Transverse colon (tissue), 4 donors: ENCODE results near the gene ADD1. TPM values are rescaled to one million over a fixed set of nuclear protein-coding genes. Genes with fewer than 3 reads are reported as not detected.
"Not testable (repeated sequence)": the region's sequence is repeated elsewhere in the genome, so short reads cannot be mapped to it uniquely, and the experiment has no call there.

Experiments used
- DNase-seq: peaks from one replicate; pipeline ENCODE4 v3.0.0-alpha.2; 2019
- H3K27ac ChIP-seq, 4 donors: fragments of 200-600 bp; sonication (generic); 2 replicates each; pipeline ENCODE4 v1.5.1; 2016 to 2018; ENCODE audit warnings: inconsistent platforms in 4 of 4
- H3K27me3 ChIP-seq: fragments of 200-600 bp; sonication (generic); 2 replicates; pipeline ENCODE4 v1.5.1; 2017; ENCODE audit warnings: inconsistent platforms
- H3K36me3 ChIP-seq, 4 donors: fragments of 200-600 bp; sonication (generic); 2 replicates each; pipeline ENCODE4 v1.5.1; 2017 to 2019; ENCODE audit warnings: inconsistent platforms in 4 of 4
- H3K4me1 ChIP-seq, 4 donors: fragments of 200-600 bp; sonication (generic); 2 replicates each; pipeline ENCODE4 v1.5.1; 2017 to 2020; ENCODE audit warnings: inconsistent platforms in 4 of 4
- H3K4me3 ChIP-seq, 4 donors: fragments of 200-600 bp; sonication (generic); 1 replicate in 1 of 4; 2 replicates in 3 of 4; pipeline versions ENCODE4 v1.5.1 to v1.6.1; 2017 to 2019; ENCODE audit warnings: inconsistent platforms in 4 of 4
- H3K9me3 ChIP-seq, 2 donors: fragments of 200-600 bp; sonication (generic); 2 replicates each; pipeline ENCODE4 v1.5.1; 2017 to 2019; ENCODE audit warnings: inconsistent platforms in 2 of 2
- EP300 ChIP-seq: sonication (generic); formaldehyde crosslinking; IDR thresholded peaks from one replicate; pipeline ENCODE4 v1.6.1; 2017; ENCODE audit warnings: antibody characterized with exemption, low read depth
- POLR2A ChIP-seq: fragments of 450-650 bp; IDR thresholded peaks from one replicate; pipeline ENCODE4 v1.6.1; 2016; ENCODE audit warnings: antibody characterized with exemption, mild to moderate bottlenecking, moderate library complexity
- POLR2AphosphoS5 ChIP-seq, 3 donors: sonication (generic); formaldehyde crosslinking; IDR thresholded peaks; one replicate each; pipeline ENCODE4 v1.6.1; 2016; ENCODE audit warnings: antibody characterized with exemption in 3 of 3
- WGBS, 2 donors: methylation state at CpG; one replicate each; pipeline ENCODE4 v1.1.5; 2018; ENCODE audit warnings: low coverage in 1 of 2; 5-methylcytosine and 5-hydroxymethylcytosine counted together
- in situ Hi-C, 4 donors: fragments of 200-750 bp; cut with MboI; loops; one replicate each; pipeline versions ENCODE4 v1.15.0 to v1.15.1; 2017; ENCODE audit warnings: low sequenced_read_pairs in 3 of 4, low pct_ligation_motif_present in 1 of 4, low pct_unique_long_range_greater_than_20kb in 1 of 4
- intact Hi-C: fragments of 100-400 bp; cut with DNase I; formaldehyde crosslinking; loops from one replicate; pipeline ENCODE4 v1.15.1; 2023; ENCODE audit warnings: low total_unique reads
- total RNA-seq, 4 donors: library from RNA; depleted of rRNA; stranded (reverse); fragments of >200 nt; gene quantifications; one replicate each; pipeline ENCODE4 v1.1.0, GENCODE V29; 2016
- TF ChIP-seq, protein P1 (sequence below), 5 experiments: fragments of 200-600 bp in 3 of 5; fragments of 450-650 bp in 2 of 5; sonication (generic) in 3 of 5; IDR thresholded peaks; 1 replicate in 2 of 5; 2 replicates in 3 of 5; pipeline ENCODE4 v1.5.1; 2016 to 2017; ENCODE audit warnings: antibody characterized with exemption in 5 of 5, inconsistent platforms in 3 of 5, mild to moderate bottlenecking in 2 of 5, moderate library complexity in 1 of 5

ADD1 gene
- total RNA-seq, 4 donors from 2014 or later, result 218 to 392 (median 299) TPM

DNA sequence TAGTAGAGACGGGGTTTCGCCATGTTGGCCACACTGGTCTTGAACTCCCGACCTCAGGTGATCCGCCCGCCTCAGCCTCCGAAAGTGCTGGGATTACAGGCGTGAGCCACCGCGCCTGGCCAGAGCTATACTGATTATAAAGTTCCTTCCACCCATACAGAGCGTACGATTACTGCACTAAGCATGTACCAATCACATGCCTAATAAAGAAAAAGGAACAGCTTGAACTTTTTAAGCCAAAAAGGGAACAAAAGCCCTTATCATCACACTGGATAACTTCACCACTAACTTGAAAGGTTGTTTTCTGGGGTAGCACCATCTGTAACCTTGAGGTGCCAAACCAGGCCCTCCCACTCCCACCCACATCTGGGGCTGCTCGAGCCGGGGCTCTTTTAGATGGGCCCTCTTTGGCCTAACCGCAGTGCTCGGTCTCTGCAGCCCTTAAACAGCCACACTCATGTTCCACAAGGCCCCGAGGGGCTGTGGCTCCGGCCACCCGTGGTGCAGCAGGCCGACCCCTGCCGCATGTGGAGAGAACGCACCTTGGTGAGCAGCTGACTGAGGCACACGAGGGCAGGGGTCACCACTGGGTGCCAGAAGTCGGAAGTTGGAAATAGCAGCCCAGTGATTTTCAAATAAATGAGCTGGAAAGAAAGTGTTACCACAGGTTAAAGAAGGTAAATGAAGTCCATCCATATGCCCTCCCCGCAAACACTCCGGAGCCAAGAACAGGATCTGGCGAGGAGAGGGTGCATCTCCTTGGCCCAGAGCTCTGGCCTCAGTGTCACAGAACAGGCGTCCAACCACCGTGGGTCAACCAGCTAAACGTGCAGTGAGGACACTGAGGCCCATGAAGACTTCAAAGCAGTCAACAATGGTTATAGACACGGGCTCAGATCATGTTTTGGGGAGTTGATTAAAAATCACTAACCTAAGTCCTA is 101.2 kb downstream of the ADD1 start:
- intact Hi-C loops, result no loop called here

DNA sequence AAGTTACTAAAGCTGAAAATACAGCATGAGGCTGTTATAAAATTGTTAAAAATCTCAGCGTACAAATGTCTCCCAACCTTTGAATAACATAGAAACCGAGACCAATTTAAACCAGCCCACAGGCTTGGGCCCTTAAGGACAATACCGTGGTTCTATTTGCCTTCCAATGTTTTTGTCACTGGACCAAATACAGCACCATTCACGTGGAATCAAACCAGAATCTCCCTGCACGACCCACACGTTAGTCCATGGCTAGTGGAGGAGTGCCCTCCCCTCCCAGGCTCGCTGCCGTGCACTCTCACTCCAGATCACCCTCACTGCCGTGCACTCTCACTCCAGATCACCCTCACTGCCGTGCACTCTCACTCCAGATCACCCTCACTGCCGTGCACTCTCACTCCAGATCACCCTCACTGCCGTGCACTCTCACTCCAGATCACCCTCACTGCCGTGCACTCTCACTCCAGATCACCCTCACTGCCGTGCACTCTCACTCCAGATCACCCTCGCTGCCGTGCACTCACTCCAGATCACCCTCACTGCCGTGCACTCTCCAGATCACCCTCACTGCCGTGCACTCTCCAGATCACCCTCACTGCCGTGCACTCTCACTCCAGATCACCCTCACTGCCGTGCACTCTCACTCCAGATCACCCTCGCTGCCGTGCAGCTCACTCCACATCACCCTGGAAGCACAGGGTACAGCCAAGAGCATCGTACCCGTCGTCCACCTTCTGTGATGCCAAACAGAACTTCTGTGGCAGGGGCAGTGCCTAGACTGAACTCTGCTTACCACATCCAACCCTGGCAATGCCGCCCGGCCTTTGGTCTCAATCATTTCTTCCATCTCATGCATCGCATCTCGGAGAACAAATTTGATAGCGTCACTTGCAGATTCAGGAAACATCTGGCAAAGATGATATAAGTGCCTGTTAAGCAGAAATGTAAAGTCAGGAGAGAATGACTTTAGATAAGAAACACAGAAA is 102.3 kb downstream of the ADD1 start:
- in situ Hi-C loops, result loop anchor here in 3 of 4 donors (10.0 to 25.0 kb wide), 2 partner anchors 181 to 184 kb away; partner anchors contain the start of gene TNIP2 (in 2 of the 3)
- H3K4me3 ChIP-seq, DNase-seq, intact Hi-C loops, H3K9me3 ChIP-seq, H3K27me3 ChIP-seq, H3K27ac ChIP-seq: not testable (repeated sequence)
- Histone ChIP-seq H3K4me1 (peaks cover 4 to 12% (median 11%) of the 10 kb centered on the region in 4 donors), H3K36me3 (peaks cover 0 to 39% (median 18%) of the 10 kb centered on the region in 4 donors)
- WGBS, 2 donors, result 87 to 90% methylated on average over 6 to 27 of the region's 30 CpGs

More for the DNA sequence above, 101.2 kb downstream of the ADD1 start:
- H3K27me3 ChIP-seq, result no peaks in the 10 kb centered on the region
- no peaks in the 10 kb centered on the region for H3K9me3 ChIP-seq
- 88 to 94% methylated on average over 10 to 30 of the region's 30 CpGs for WGBS, 2 donors
- peaks cover 4 to 12% (median 11%) of the 10 kb centered on the region in 4 donors for H3K4me1 ChIP-seq
- DNase-seq, result no peak
- H3K36me3 ChIP-seq, result peaks cover 0 to 34% (median 15%) of the 10 kb centered on the region in 4 donors
- in situ Hi-C loops, result loop anchor here in 3 of 4 donors (10.0 to 25.0 kb wide), 2 partner anchors 180 to 183 kb away; partner anchors contain the start of gene TNIP2 (in 2 of the 3)
- H3K27ac ChIP-seq, result no peak overlapping the region
- TF ChIP-seq POLR2A, result no peak
- TF ChIP-seq, protein P1, sequence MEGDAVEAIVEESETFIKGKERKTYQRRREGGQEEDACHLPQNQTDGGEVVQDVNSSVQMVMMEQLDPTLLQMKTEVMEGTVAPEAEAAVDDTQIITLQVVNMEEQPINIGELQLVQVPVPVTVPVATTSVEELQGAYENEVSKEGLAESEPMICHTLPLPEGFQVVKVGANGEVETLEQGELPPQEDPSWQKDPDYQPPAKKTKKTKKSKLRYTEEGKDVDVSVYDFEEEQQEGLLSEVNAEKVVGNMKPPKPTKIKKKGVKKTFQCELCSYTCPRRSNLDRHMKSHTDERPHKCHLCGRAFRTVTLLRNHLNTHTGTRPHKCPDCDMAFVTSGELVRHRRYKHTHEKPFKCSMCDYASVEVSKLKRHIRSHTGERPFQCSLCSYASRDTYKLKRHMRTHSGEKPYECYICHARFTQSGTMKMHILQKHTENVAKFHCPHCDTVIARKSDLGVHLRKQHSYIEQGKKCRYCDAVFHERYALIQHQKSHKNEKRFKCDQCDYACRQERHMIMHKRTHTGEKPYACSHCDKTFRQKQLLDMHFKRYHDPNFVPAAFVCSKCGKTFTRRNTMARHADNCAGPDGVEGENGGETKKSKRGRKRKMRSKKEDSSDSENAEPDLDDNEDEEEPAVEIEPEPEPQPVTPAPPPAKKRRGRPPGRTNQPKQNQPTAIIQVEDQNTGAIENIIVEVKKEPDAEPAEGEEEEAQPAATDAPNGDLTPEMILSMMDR (IDR thresholded peaks at IDR 0.05), result no peak
- no peak for TF ChIP-seq POLR2AphosphoS5 (IDR thresholded peaks at IDR 0.05)
- TF ChIP-seq EP300, result no peak
- no peak overlapping the region for H3K4me3 ChIP-seq

DNA sequence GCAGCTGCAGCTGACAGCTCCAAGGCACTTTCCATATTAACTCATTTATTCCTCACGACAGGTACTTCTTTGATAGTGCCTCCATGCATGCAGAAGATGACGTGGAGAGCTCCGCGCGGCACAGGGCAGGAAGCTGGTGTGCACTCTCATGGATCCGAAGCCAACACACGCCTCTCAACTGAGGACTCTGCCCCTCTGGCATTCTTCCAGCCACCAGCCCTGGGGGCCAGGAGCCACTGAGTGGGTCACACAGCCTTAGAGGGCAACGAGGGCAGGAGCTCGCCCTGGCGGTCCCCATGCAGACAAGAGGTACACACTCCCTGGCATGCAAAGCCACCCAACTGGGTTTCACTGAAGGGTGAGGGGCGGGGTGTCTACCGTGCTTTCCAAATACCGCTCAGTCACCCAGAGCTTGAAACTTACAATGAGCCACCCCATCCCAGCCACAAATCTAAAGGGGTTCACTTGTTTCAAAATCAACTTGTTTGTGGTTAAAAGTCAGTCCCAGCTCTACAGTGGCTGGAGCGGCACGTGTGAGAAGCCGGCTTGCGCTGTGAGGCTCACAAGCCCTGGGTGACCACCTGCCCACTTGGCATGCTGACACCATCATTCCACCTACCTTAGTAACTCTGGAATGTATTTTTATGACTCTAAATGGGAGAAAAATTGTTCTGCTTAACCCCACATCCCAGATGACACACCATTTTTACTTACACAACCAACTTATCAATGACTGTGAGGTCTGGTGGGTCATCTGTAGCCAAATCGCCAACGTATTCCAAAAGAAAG is 103.4 kb downstream of the ADD1 start:
- DNase-seq, result no peak
- Histone ChIP-seq H3K36me3 (peaks cover 0 to 50% (median 26%) of the 10 kb centered on the region in 4 donors), H3K4me3 (no peak overlapping the region), H3K27me3 (no peaks in the 10 kb centered on the region), H3K9me3 (no peaks in the 10 kb centered on the region), H3K4me1 (peaks cover 4 to 12% (median 11%) of the 10 kb centered on the region in 4 donors), H3K27ac (no peak overlapping the region)
- intact Hi-C loops (no loop called here), in situ Hi-C loops (loop anchor here in 3 of 4 donors (10.0 to 25.0 kb wide), 2 partner anchors 182 to 185 kb away; partner anchors contain the start of gene TNIP2 (in 2 of the 3))
- TF ChIP-seq, protein P1 (IDR thresholded peaks at IDR 0.05), result no peak
- 91 to 100% methylated on average over 1 to 19 of the region's 19 CpGs for WGBS, 2 donors

DNA sequence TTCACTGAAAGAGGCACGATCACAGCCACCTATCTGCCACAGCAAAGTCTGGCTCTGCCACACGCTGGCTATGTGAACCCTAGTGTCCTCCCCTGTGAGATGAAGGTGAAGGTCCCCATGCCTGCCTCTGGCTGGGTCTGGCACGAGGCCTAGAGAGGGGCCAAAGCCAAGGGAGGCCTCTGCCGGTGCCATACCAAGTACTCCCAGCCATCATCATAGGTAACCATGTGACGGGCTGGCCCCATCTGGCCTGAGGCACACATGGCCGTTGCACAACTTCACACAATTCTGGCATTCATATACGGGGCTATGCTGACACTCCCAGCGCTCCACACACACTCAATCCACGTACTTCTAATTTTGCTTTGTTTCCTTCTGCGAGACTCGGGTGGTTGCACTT is 104.3 kb downstream of the ADD1 start:
- Histone ChIP-seq H3K9me3 (no peaks in the 10 kb centered on the region), H3K36me3 (peaks cover 0 to 60% (median 29%) of the 10 kb centered on the region in 4 donors), H3K27ac (no peak overlapping the region), H3K27me3 (no peaks in the 10 kb centered on the region), H3K4me1 (peaks cover 4 to 5% (median 5%) of the 10 kb centered on the region in 4 donors), H3K4me3 (no peak overlapping the region)
- intact Hi-C loops, result no loop called here
- 89% methylated on average over 3 to 11 of the region's 11 CpGs for WGBS, 2 donors
- in situ Hi-C loops, result loop anchor here in 3 of 4 donors (10.0 to 25.0 kb wide), 2 partner anchors 183 to 186 kb away; partner anchors contain the start of gene TNIP2 (in 2 of the 3)
- TF ChIP-seq POLR2AphosphoS5 (IDR thresholded peaks at IDR 0.05), result no peak
- TF ChIP-seq, protein P1 (IDR thresholded peaks at IDR 0.05), result no peak
- TF ChIP-seq EP300, result no peak
- TF ChIP-seq POLR2A, result no peak
- no peak for DNase-seq
